Liver (tissue), 9 donors: ENCODE results near the gene ZACN. TPM values are rescaled to one million over a fixed set of nuclear protein-coding genes. Genes with fewer than 3 reads are reported as not detected.

ENCODE experiments used
- DNase-seq: peaks from one replicate; pipeline ENCODE4 v3.0.0-alpha.2; 2017; ENCODE audit warnings: low spot score
- H3K27ac ChIP-seq, 2 donors: one replicate each; pipeline ENCODE4 v1.7.0; 2013; ENCODE audit warnings: inconsistent platforms in 2 of 2, low read length in 2 of 2, control low read depth in 1 of 2, low read depth in 1 of 2, mild to moderate bottlenecking in 1 of 2
- H3K27me3 ChIP-seq, 4 donors: one replicate each; pipeline versions ENCODE4 v1.6.1 to v1.7.0; 2013; ENCODE audit warnings: low read length in 3 of 4, inconsistent platforms in 1 of 4, mild to moderate bottlenecking in 1 of 4, moderate library complexity in 1 of 4; ENCODE audit not compliant: control insufficient read depth in 4 of 4, insufficient read depth in 4 of 4
- H3K36me3 ChIP-seq, 4 donors: one replicate each; pipeline versions ENCODE4 v1.6.1 to v1.7.0; 2013; ENCODE audit warnings: low read length in 3 of 4, mild to moderate bottlenecking in 3 of 4, low read depth in 1 of 4, moderate library complexity in 1 of 4; ENCODE audit not compliant: control insufficient read depth in 4 of 4, insufficient read depth in 3 of 4
- H3K4me1 ChIP-seq, 4 donors: one replicate each; pipeline versions ENCODE4 v1.6.1 to v1.7.0; 2013; ENCODE audit warnings: low read length in 3 of 4, mild to moderate bottlenecking in 3 of 4, moderate library complexity in 1 of 4; ENCODE audit not compliant: control insufficient read depth in 4 of 4, insufficient read depth in 4 of 4
- H3K4me3 ChIP-seq, 3 donors: one replicate each; pipeline versions ENCODE4 v1.6.1 to v1.7.0; 2013; ENCODE audit warnings: low read length in 3 of 3, control low read depth in 1 of 3, low read depth in 1 of 3, mild to moderate bottlenecking in 1 of 3
- H3K9ac ChIP-seq, 2 donors: one replicate each; pipeline ENCODE4 v1.7.0; 2013; ENCODE audit warnings: low read length in 2 of 2, mild to moderate bottlenecking in 2 of 2, moderate library complexity in 2 of 2, control low read depth in 1 of 2, low read depth in 1 of 2
- H3K9me3 ChIP-seq, 4 donors: one replicate each; pipeline versions ENCODE4 v1.6.1 to v1.7.0; 2013; ENCODE audit warnings: low read length in 3 of 4; ENCODE audit not compliant: control insufficient read depth in 4 of 4
- ATF3 ChIP-seq: IDR thresholded peaks from 2 replicates; pipeline ENCODE4 v1.6.1; 2016; ENCODE audit warnings: antibody characterized with exemption
- EGR1 ChIP-seq, 2 donors: IDR thresholded peaks; 2 replicates each; pipeline ENCODE4 v1.6.1; 2016 to 2018; ENCODE audit warnings: antibody characterized with exemption in 2 of 2, low read depth in 2 of 2
- FOXA1 ChIP-seq: IDR thresholded peaks from 2 replicates; pipeline ENCODE4 v1.6.1; 2016; ENCODE audit warnings: antibody characterized with exemption
- FOXA2 ChIP-seq: IDR thresholded peaks from 2 replicates; pipeline ENCODE4 v1.6.1; 2016; ENCODE audit warnings: antibody characterized with exemption
- GABPA ChIP-seq, 2 donors: IDR thresholded peaks in 1 of 2; conservative IDR thresholded peaks in 1 of 2; 2 replicates each; pipeline ENCODE4 v1.6.1; 2016; ENCODE audit warnings: antibody characterized with exemption in 2 of 2, mild to moderate bottlenecking in 1 of 2, moderate library complexity in 1 of 2
- HNF4A ChIP-seq, 2 donors: conservative IDR thresholded peaks; 2 replicates each; pipeline ENCODE4 v1.6.1; 2016; ENCODE audit warnings: antibody characterized with exemption in 2 of 2, mild to moderate bottlenecking in 2 of 2
- HNF4G ChIP-seq: IDR thresholded peaks from 2 replicates; pipeline ENCODE4 v1.6.1; 2016; ENCODE audit warnings: antibody characterized with exemption
- JUND ChIP-seq, 2 donors: IDR thresholded peaks; 2 replicates each; pipeline ENCODE4 v1.6.1; 2016; ENCODE audit warnings: antibody characterized with exemption in 2 of 2
- NR2F2 ChIP-seq: IDR thresholded peaks from 2 replicates; pipeline ENCODE4 v1.6.1; 2016; ENCODE audit warnings: antibody characterized with exemption
- RAD21 ChIP-seq, 2 donors: IDR thresholded peaks; 2 replicates each; pipeline ENCODE4 v1.6.1; 2016; ENCODE audit warnings: antibody characterized with exemption in 2 of 2, mild to moderate bottlenecking in 2 of 2
- REST ChIP-seq: IDR thresholded peaks from 2 replicates; pipeline ENCODE4 v1.6.1; 2016; ENCODE audit warnings: antibody characterized with exemption, mild to moderate bottlenecking
- RXRA ChIP-seq, 2 donors: IDR thresholded peaks; 2 replicates each; pipeline ENCODE4 v1.6.1; 2017 to 2018; ENCODE audit warnings: antibody characterized with exemption in 2 of 2, mild to moderate bottlenecking in 1 of 2
- SP1 ChIP-seq: IDR thresholded peaks from 2 replicates; pipeline ENCODE4 v1.6.1; 2018; ENCODE audit warnings: antibody characterized with exemption, mild to moderate bottlenecking
- TAF1 ChIP-seq: conservative IDR thresholded peaks from 2 replicates; pipeline ENCODE4 v1.6.1; 2016; ENCODE audit warnings: antibody characterized with exemption, mild to moderate bottlenecking
- YY1 ChIP-seq: IDR thresholded peaks from 2 replicates; pipeline ENCODE4 v1.6.1; 2016; ENCODE audit warnings: antibody characterized with exemption, mild to moderate bottlenecking
- ZBTB33 ChIP-seq: IDR thresholded peaks from 2 replicates; pipeline ENCODE4 v1.6.1; 2016; ENCODE audit warnings: antibody characterized with exemption
- WGBS: extraction: QIAGEN DNeasy Blood & Tissue Kit; methylation state at CpG from one replicate; pipeline ENCODE4 v1.1.7; 2013; 5-methylcytosine and 5-hydroxymethylcytosine counted together
- polyA plus RNA-seq, 2 donors: library from polyadenylated mRNA; stranded (reverse) in 1 of 2; unstranded in 1 of 2; fragments of 200-250 nt in 1 of 2; fragments of >200 nt in 1 of 2; fragmentation: Nextera tagmentation in 1 of 2; extraction: Ambion mirVana in 1 of 2; gene quantifications; one replicate each; pipeline versions ENCODE4 v1.2.1 to v1.2.3, GENCODE V29; 2013 to 2015
- total RNA-seq, 2 donors: library from RNA; depleted of rRNA; stranded (reverse); fragments of >200 nt; gene quantifications; one replicate each; pipeline ENCODE4 v1.2.3, GENCODE V29; 2014
- TF ChIP-seq, protein P1 (sequence below): fragments of 150-350 bp; IDR thresholded peaks from 2 replicates; pipeline ENCODE4 v1.5.1; 2017; ENCODE audit warnings: improper control_type of control experiment, low read depth, low read length; ENCODE audit not compliant: missing input control
- TF ChIP-seq, protein P2 (sequence below): IDR thresholded peaks from 2 replicates; pipeline ENCODE4 v1.6.1; 2016; ENCODE audit warnings: antibody characterized with exemption
- donor health status: healthy.
- donor health status: healthy.
- donor health status: healthy.
- donor health status: healthy.
- donor health status: healthy.

The ZACN gene
- total and polyA plus RNA-seq, 4 donors, result 0.35 to 1.9 TPM; not detected in 2

DNA sequence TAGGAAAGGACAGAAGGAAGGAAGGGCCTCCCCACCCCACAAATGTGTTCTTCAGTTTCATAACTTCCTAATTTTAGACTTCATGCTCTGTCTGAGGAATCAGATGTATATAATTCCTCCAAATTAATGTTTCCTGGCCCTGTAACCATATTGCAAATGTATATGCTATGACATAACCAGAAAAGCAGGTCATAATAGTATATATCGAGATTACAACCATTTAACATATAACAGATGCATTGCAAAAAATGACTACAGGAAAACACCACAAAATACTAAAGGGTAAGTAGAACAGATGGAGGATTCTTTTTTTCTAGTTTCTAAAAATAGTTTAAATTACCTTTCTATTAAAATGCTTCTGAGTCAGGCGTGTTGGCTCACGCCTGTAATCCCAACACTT lies 27.7 kb downstream of the ZACN start:
- 84% methylated on average over 3 of the region's 3 CpGs for WGBS
- TF ChIP-seq FOXA2 (no peak), FOXA1 (no peak)
- no peak overlapping the region for H3K9ac ChIP-seq
- no peaks in the 10 kb centered on the region for H3K9me3 ChIP-seq
- H3K27ac ChIP-seq, result no peak overlapping the region
- DNase-seq, result no peak
- no peak overlapping the region for H3K4me3 ChIP-seq
- H3K27me3 ChIP-seq, result no peaks in the 10 kb centered on the region
- H3K36me3 ChIP-seq, result peaks cover 0 to 5% (median 0%) of the 10 kb centered on the region in 4 donors
- peaks cover 3 to 14% (median 8%) of the 10 kb centered on the region in 4 donors for H3K4me1 ChIP-seq

- peaks cover 3 to 13% (median 6%) of the 10 kb centered on the region in 4 donors for H3K4me1 ChIP-seq
- no peaks in the 10 kb centered on the region for H3K36me3 ChIP-seq
- H3K27ac ChIP-seq, result no peak overlapping the region
- TF ChIP-seq SP1 (no peak), HNF4G (no peak), RAD21 (IDR thresholded peaks at IDR 0.05) (no peak), HNF4A (conservative IDR thresholded peaks at IDR 0.05) (no peak), EGR1 (IDR thresholded peaks at IDR 0.05; ENCODE audit: low read depth in 2 of 2) (no peak), TAF1 (no peak), RXRA (IDR thresholded peaks at IDR 0.05) (no peak), FOXA1 (no peak), JUND (IDR thresholded peaks at IDR 0.05) (no peak), REST (no peak), GABPA (IDR thresholded peaks at IDR 0.05 in 1 of 2, conservative IDR thresholded peaks at IDR 0.05 in 1 of 2) (no peak), ATF3 (no peak), YY1 (no peak), NR2F2 (no peak), ZBTB33 (no peak), FOXA2 (no peak)
- TF ChIP-seq, protein P1, sequence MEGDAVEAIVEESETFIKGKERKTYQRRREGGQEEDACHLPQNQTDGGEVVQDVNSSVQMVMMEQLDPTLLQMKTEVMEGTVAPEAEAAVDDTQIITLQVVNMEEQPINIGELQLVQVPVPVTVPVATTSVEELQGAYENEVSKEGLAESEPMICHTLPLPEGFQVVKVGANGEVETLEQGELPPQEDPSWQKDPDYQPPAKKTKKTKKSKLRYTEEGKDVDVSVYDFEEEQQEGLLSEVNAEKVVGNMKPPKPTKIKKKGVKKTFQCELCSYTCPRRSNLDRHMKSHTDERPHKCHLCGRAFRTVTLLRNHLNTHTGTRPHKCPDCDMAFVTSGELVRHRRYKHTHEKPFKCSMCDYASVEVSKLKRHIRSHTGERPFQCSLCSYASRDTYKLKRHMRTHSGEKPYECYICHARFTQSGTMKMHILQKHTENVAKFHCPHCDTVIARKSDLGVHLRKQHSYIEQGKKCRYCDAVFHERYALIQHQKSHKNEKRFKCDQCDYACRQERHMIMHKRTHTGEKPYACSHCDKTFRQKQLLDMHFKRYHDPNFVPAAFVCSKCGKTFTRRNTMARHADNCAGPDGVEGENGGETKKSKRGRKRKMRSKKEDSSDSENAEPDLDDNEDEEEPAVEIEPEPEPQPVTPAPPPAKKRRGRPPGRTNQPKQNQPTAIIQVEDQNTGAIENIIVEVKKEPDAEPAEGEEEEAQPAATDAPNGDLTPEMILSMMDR, result no peak
- TF ChIP-seq, protein P2, sequence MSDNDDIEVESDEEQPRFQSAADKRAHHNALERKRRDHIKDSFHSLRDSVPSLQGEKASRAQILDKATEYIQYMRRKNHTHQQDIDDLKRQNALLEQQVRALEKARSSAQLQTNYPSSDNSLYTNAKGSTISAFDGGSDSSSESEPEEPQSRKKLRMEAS, result no peak
- no peak overlapping the region for H3K9ac ChIP-seq
- H3K9me3 ChIP-seq, result no peaks in the 10 kb centered on the region
- no peak overlapping the region for H3K4me3 ChIP-seq
- WGBS, result 85% methylated on average over 6 of the region's 6 CpGs
- no peak for DNase-seq
- no peaks in the 10 kb centered on the region for H3K27me3 ChIP-seq
Observed at GRCh38 chr17:76107509-76107908, 28.5 kb downstream of the ZACN start.
